GM20431 (cell line): ENCODE measurements around the gene PDHA1.

Experiments
- in situ Hi-C: fragments of 300-500 bp; cut with MseI, MboI; formaldehyde crosslinking; loops from one replicate; pipeline ENCODE4 v1.15.0; 2020; ENCODE audit warnings: low sequenced_read_pairs; ENCODE audit not compliant: unreplicated experiment

The PDHA1 gene

GRCh38 chrX:19372547-19373331 lies 29.0 kb downstream of the PDHA1 start:
- in situ Hi-C loops, result loop anchor here (25.0 kb wide), 1 partner anchor 640 kb away; no protein-coding TSS in a partner anchor

GRCh38 chrX:19373351-19373891 lies 29.7 kb downstream of the PDHA1 start:
- in situ Hi-C loops, result loop anchor here (25.0 kb wide), 1 partner anchor 639 kb away; no protein-coding TSS in a partner anchor

- in situ Hi-C loops, result no loop called here
Measured at GRCh38 chrX:19375546-19375945, 31.8 kb downstream of the PDHA1 start.

- in situ Hi-C loops, result no loop called here
Measured at GRCh38 chrX:19377799-19378198, 34.1 kb downstream of the PDHA1 start.

- in situ Hi-C loops, result no loop called here
Measured at GRCh38 chrX:19381326-19381725, 37.6 kb downstream of the PDHA1 start.

GRCh38 chrX:19382555-19383145 lies 38.9 kb downstream of the PDHA1 start:
- in situ Hi-C loops, result no loop called here

GRCh38 chrX:19386679-19387078 lies 43.0 kb downstream of the PDHA1 start:
- in situ Hi-C loops, result no loop called here

- in situ Hi-C loops, result no loop called here
Measured at GRCh38 chrX:19388064-19388679, 44.4 kb downstream of the PDHA1 start.

- in situ Hi-C loops, result no loop called here
Measured at GRCh38 chrX:19388741-19389140, 45.0 kb downstream of the PDHA1 start.

GRCh38 chrX:19389227-19389845 lies 45.6 kb downstream of the PDHA1 start:
- in situ Hi-C loops, result no loop called here

- in situ Hi-C loops, result no loop called here
Measured at GRCh38 chrX:19392078-19392477, 48.4 kb downstream of the PDHA1 start.

- in situ Hi-C loops, result no loop called here
Measured at GRCh38 chrX:19392703-19393102, 49.0 kb downstream of the PDHA1 start.

GRCh38 chrX:19403696-19404095 lies 60.0 kb downstream of the PDHA1 start:
- in situ Hi-C loops, result no loop called here

GRCh38 chrX:19410259-19410658 lies 66.5 kb downstream of the PDHA1 start:
- in situ Hi-C loops, result no loop called here
